ENCODE measurements around the gene GPR137. TPM values are rescaled to one million over a fixed set of nuclear protein-coding genes. Genes with fewer than 3 reads are reported as not detected.

Gene GPR137
- total and polyA plus RNA-seq, 9 of the 15 experiments (the other 6 are each of a cell fraction or from before 2014, with no cell fraction given), result 0.32 to 26.7 (median 10.7) TPM

DNA sequence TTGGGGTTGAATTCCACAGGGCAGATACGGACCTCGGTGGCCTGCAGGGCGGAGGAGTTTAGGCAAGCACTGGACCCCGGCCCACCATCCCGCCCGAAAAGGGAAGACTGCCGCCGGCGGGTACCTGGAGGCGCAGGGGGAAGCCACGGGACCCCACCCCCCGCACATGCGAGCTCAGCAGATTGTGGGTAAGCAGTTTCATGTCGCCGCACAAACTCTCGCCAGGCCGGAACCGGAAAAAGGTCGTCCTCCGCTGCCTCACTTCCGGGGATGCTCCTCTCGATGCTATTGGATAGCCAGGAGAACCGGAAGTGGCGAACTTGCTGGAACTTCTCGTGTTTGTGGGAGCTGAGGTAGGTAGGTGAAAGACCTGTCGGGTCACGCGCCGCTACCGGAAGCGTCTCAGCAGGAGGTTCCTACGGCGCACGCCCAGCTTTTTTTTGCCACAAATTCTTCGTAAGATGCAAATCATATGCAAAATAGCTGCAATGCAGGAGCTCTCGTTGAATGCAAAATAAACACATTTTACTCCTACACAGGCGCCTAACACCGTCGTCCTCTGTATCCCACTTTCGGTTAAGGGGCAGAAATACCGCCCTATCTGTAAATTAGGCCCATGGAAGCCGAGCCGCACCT, 31.8 kb downstream of the GPR137 start, which contains the start of gene TRMT112 (continued):
- TF ChIP-seq BCLAF1 (IDR thresholded peaks at IDR 0.05; ENCODE audit: borderline replicate concordance in 1 of 2, control insufficient read depth in 1 of 2, low read depth in 2 of 2, low read length in 1 of 2), result 0 out of 4 replicates have a peak, but pooled peaks of 1 of the 2 experiments have one; percentile 3
- no peak for TF ChIP-seq ZNF324 (CRISPR knock-in tag; IDR thresholded peaks at IDR 0.05)
- 0 out of 2 replicates have a peak, but pooled peaks have one; percentile 24 for TF ChIP-seq GTF2F1 (IDR thresholded peaks at IDR 0.05; ENCODE audit: low read depth, low read length)
- TF ChIP-seq CHCHD3 (CRISPR knock-in tag; IDR thresholded peaks at IDR 0.05), result 0 out of 2 replicates have a peak, but pooled peaks have one; percentile 22
- TF ChIP-seq E2F6 (IDR thresholded peaks at IDR 0.05; ENCODE audit: borderline replicate concordance in 1 of 2, extremely low read depth in 1 of 2, insufficient read depth in 1 of 2, insufficient read length in 1 of 2, low read depth in 1 of 2, low read length in 1 of 2, poor library complexity in 1 of 2, severe bottlenecking in 1 of 2), result peak in 1 of 2 experiments; percentile 61
- TF ChIP-seq, protein P1, sequence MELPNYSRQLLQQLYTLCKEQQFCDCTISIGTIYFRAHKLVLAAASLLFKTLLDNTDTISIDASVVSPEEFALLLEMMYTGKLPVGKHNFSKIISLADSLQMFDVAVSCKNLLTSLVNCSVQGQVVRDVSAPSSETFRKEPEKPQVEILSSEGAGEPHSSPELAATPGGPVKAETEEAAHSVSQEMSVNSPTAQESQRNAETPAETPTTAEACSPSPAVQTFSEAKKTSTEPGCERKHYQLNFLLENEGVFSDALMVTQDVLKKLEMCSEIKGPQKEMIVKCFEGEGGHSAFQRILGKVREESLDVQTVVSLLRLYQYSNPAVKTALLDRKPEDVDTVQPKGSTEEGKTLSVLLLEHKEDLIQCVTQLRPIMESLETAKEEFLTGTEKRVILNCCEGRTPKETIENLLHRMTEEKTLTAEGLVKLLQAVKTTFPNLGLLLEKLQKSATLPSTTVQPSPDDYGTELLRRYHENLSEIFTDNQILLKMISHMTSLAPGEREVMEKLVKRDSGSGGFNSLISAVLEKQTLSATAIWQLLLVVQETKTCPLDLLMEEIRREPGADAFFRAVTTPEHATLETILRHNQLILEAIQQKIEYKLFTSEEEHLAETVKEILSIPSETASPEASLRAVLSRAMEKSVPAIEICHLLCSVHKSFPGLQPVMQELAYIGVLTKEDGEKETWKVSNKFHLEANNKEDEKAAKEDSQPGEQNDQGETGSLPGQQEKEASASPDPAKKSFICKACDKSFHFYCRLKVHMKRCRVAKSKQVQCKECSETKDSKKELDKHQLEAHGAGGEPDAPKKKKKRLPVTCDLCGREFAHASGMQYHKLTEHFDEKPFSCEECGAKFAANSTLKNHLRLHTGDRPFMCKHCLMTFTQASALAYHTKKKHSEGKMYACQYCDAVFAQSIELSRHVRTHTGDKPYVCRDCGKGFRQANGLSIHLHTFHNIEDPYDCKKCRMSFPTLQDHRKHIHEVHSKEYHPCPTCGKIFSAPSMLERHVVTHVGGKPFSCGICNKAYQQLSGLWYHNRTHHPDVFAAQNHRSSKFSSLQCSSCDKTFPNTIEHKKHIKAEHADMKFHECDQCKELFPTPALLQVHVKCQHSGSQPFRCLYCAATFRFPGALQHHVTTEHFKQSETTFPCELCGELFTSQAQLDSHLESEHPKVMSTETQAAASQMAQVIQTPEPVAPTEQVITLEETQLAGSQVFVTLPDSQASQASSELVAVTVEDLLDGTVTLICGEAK (IDR thresholded peaks at IDR 0.05), result peak; percentile 99
- TF ChIP-seq, protein P1 (CRISPR knock-in tag; IDR thresholded peaks at IDR 0.05), result no peak
- TF ChIP-seq, protein P2, sequence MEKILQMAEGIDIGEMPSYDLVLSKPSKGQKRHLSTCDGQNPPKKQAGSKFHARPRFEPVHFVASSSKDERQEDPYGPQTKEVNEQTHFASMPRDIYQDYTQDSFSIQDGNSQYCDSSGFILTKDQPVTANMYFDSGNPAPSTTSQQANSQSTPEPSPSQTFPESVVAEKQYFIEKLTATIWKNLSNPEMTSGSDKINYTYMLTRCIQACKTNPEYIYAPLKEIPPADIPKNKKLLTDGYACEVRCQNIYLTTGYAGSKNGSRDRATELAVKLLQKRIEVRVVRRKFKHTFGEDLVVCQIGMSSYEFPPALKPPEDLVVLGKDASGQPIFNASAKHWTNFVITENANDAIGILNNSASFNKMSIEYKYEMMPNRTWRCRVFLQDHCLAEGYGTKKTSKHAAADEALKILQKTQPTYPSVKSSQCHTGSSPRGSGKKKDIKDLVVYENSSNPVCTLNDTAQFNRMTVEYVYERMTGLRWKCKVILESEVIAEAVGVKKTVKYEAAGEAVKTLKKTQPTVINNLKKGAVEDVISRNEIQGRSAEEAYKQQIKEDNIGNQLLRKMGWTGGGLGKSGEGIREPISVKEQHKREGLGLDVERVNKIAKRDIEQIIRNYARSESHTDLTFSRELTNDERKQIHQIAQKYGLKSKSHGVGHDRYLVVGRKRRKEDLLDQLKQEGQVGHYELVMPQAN (IDR thresholded peaks at IDR 0.05; ENCODE audit: borderline replicate concordance), result peak; percentile 89; the same call in 1 of the 2 replicates
- peak; percentile 77 for TF ChIP-seq TBP (optimal IDR thresholded peaks at IDR 0.05; ENCODE audit: low read depth, low read length)
- TF ChIP-seq GATAD2B (IDR thresholded peaks at IDR 0.05; ENCODE audit: borderline replicate concordance), result 0 out of 2 replicates have a peak, but pooled peaks have one; percentile 21
